Stimulated activated CD8-positive, alpha-beta memory T cell treated with anti-CD3 and anti-CD28 coated beads, Interleukin-7, amount 100 ng/mL, for 24 hours (primary cell): ENCODE measurements around the gene MRPL32.
A peak's percentile ranks its signal among the peaks of the same experiment; 100 is the strongest.

Source experiments
- DNase-seq: peaks from one replicate; pipeline ENCODE4 v3.0.0-alpha.2; 2020; ENCODE audit warnings: low read depth

Gene MRPL32

DNA sequence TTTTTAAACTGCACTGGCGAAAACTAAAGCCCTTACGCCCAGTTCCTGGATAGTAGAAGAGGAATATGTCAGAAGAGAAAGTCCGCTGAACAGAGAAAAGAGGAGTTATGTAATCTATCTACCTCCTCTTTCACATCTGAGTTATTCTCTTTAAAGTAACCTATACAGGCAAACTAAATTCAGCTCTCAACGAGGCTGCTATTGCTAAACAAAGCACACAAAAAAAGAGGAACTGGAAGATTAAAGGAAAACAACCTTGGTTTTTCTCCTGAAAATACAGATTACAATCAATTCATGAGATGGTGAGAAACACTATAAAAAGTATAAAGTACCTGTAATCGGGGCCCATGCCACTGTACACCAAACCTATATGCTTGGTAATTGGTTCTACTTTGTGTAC lies 6.0 kb upstream of the MRPL32 start:
- no peak for DNase-seq

- DNase-seq, result no peak
These were observed 3.4 kb upstream of the MRPL32 start for GRCh38 chr7:42928754-42929153.

- DNase-seq, result no peak
These were observed 2.7 kb upstream of the MRPL32 start for GRCh38 chr7:42929449-42929848.

- no peak for DNase-seq
These were observed 1.3 kb upstream of the MRPL32 start for GRCh38 chr7:42930889-42931288.

DNA sequence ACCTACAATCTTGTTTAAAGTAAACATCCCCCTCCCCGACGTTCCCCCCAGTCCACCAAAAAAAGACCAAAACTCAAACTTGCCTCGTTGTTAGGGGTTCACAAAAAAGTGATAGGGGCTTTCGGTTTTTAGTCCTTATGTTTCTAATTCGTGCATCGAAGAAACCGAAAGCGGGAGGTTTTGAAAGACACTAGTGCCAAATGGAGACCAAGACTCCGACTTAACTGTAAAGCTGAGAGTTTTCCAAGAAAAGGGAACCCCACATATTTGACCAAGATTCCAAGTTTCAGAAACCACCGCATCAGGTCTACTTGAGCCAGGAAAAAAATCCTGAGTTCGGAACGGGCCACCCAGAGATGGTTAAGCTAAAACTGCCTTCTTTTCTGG lies 736 bp upstream of the MRPL32 start:
- no peak for DNase-seq

DNA sequence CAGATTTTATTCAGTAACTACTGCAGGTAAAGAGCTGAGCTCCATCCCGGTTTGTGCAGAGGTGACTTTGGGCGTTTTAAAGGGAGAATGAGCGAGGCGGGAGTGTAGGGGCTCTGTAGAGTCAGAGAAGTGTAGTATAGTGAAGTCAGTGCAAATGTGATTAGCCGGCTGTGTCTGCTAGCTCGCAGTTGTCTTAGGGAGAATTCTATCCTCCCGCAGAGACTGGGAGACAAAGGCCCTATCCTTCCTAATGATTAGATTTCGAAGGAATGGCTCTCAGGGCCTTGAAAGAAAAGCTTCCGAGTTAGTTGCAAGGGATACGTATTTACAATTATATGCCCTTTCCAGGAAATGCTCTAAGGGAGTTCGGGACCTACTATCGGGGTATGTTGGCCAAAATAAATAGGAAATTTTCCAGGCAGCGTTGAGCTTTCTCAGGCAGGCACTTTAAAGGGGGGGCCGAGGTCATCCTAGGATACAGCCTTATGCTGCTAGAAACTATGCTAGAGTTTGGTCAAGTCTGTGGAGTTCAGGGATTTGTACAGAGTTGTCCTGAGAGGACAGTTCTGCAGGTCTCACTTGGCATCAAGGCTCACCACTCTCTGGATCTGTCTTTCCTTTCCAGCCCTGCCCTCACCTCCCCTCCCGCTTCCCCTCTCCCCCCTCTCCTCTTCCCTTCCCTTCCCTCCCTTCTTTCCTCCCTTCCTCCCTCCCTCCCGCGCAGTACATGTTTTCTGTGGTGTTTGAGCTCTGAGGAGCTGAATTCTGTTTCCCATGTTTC lies 825 bp downstream of the MRPL32 start:
- no peak for DNase-seq

- no peak for DNase-seq
These were observed 2.1 kb downstream of the MRPL32 start for GRCh38 chr7:42934291-42934690.

- DNase-seq, result no peak
These were observed 3.7 kb downstream of the MRPL32 start for GRCh38 chr7:42935861-42936260.

DNA sequence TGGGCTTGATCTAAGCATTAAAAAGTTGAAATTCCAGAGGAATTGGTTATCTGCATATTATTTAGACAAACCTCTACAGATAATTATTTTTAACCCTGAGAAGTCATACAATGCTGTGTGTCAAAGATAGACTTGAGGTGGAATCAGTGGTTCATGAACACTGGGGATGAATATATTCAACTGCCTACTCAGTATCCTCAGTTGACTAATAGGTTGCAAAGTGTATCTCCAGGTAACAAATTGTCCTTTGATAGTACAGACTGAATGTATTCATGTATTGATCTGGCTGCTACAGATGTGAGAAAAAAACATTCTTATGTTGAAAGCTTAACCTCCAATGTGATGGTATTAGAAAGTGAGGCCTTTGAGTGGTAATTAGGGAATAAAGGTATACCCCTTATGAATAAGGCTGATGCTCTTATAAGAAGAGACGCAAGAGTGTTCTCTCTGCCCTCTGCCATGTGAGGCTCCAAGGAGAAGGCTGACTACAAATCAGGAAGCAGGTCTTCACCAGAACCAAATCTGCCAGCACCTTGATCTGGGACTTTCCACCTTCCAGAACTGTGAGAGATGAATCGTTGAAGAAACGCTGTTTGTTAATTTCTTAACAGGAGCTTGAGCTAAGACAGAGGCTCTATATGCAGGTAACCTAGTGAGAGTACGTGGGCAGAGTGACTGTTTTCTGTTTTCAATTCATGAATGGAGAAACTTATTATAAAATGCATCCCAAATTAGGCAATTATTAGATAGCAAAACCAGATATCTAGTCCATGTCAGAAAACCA lies 7.5 kb downstream of the MRPL32 start:
- DNase-seq, result no peak

GRCh38 chr7:42940985-42941847 lies 9.0 kb downstream of the MRPL32 start:
- peak; percentile 61 for DNase-seq

DNA sequence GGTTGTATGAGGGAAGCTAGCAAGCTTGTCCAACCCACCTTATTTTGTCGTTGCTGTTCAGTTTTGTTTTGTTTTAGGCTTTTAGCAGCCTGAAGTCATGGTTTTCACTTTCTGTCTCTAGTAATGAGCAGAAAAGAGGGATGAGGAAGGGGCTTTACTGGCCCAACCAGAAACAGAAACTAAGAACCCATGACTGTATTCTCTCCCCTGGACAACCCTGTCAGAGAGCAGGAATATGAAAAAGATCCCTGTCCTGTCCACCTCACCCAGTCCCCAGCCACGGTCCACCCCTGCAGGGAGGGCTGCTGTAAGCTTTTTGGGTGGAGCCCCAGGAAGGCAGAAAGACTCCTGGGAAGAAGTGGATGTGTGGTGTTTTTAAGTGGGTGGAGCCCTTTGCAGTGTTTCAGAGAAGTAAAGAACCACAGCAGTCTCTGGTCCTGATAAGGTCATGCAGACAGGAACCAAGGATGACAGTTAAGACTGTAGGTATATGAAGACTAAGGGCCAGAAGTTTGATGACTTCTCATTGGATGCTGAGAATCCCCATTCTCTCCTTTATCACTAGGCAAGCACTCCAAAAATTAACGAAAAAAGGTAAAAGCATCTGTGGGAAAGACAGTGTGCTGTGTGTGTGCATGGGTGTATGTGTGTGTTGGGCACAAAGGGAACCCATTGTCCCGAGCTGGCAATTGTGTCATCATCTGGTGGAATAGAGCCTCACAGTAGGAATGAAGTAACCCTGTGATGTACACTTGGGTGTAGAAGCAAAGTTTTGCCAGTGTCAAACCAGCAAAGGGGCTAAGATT lies 13.8 kb downstream of the MRPL32 start:
- DNase-seq, result no peak

DNA sequence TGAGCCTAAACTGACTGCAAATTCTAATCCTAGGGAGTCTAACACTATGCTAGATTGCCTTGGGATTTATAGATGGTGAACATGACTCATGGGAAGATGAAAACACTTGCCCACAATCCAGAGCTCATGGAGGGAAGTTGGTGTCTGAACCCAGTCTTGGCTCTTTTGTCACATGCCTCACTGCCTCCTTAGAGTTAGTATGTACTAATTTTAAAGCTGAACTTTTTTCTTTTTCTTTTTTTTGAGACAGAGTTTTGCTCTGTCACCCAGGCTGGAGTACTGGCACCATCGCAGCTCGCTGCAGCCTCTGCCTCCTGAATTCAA lies 14.4 kb downstream of the MRPL32 start:
- no peak for DNase-seq

DNA sequence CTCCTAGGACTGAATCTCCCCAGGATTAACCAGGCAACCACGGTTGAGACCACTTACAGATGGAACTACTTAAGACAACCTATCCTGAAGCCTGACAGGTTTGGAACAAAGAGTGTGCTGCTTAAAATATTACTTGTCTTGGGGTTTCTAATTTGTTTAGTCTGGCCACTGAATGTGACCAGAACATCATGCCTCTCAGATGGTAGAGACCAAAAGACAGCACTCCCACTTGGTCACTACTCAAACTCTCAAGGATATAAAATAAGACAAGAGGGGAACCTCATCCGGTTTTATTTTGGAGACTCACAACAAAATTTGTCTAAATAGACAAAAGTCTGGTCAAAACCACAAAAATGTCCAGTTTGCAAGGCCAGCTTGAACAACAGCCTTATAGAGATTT lies 15.3 kb downstream of the MRPL32 start:
- no peak for DNase-seq

DNA sequence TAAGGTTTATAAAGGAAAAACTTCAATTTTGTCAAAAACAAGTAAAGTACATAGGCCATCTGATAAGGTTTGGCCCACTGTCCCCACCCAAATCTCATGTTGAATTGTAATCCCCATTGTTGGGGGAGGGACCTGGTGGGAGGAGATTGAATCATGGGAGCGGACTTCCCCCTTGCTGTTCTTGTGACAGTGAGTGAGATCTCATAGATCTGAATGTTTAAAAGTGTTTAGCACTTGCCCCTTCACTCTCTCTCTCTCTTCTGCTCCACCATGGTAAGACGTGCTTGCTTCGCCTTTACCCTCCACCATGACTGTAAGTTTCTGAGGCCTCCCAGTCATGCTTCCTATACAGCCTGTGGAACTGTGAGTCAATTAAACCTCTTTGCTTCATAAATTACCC lies 18.2 kb downstream of the MRPL32 start:
- no peak for DNase-seq

- DNase-seq, result no peak
These were observed 20.2 kb downstream of the MRPL32 start for GRCh38 chr7:42952328-42952727.

GRCh38 chr7:42953994-42954393 lies 21.8 kb downstream of the MRPL32 start:
- no peak for DNase-seq

GRCh38 chr7:42956062-42956461 lies 23.9 kb downstream of the MRPL32 start:
- no peak for DNase-seq

DNA sequence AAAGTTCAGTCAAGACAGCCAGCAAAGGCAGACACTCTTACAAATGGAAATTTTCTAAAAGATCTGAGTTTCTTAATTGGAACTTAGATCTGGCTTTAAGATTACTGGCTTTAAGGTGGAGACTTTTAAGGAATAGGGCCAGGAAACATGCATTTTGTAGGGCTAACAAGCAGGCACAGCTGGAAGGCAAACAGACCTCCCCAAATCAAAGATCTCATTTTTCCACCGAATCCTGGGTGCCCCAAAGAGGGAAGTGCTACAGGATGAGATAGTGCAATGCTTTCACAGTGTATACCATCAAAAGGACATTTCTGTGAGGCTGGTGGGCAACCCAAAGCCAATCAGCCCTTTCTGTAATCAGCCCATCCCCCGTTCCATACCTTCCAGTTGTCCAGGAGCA lies 27.4 kb downstream of the MRPL32 start:
- no peak for DNase-seq

- DNase-seq, result no peak
These were observed 28.6 kb downstream of the MRPL32 start for GRCh38 chr7:42960762-42961161.

- DNase-seq, result no peak
These were observed 29.0 kb downstream of the MRPL32 start for GRCh38 chr7:42961170-42961569.

GRCh38 chr7:42964293-42964692 lies 32.1 kb downstream of the MRPL32 start:
- no peak for DNase-seq
